HG03095 (cell line): Measurements from ENCODE around the gene FAM219B.

Source experiments
- ATAC-seq: cut with Tn5 transposase; IDR thresholded peaks from one replicate; pipeline ENCODE4 v1.9.1; 2021; ENCODE audit warnings: moderate library complexity; ENCODE audit not compliant: unreplicated experiment

Gene FAM219B

DNA sequence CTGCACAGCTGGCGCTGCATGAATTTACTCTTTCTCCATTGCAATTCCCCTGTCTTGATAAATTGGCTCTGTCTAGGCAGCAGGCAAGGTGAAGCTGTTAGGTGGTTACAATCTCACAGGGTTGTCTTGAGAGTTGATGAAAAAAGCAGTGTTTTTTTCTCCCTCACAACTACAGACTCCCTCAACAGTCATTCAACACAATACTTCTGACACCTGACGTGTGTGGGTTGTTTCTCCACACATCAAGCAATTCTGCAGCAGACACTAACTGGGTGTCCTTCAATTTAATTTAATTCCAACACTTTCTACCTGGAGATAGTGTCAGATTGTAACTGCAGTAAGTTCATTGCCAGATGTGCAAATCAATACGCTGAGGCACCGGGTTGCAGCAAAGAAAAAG is 28.4 kb downstream of the FAM219B start:
- no peak for ATAC-seq

DNA sequence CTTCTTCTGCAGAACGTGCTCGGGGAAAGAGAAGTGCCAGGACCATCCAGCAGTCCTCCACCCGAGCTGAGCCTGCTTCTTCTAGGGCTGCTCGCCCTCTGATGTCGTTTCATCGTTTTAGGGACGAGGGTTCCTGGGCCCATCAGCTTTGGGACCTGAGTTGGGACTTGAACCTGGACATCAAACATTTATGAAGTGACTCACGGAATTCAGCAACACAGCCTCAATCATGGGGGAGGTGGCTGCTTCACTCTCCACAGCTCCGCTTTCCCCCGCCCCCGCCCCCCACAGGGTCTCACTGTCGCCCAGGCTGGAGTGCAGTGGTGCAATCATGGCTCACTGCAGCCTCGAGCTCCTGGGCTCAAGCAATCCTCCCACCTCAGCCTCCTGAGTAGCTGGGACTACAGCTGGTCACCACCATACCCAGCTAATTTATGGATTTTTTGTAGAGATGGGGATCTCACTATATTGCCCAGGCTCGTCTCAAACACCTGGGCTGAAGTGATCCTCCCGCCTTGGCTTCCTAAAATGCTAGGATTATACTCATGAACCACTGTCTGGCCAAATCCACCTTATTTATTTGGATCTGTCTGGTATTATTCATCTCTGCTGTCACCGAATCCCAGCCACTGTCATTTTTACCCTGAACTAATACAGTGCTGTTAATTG is 32.8 kb downstream of the FAM219B start:
- no peak for ATAC-seq

- peak; percentile 63 for ATAC-seq
Observed at GRCh38 chr15:74873036-74873755, 33.5 kb downstream of the FAM219B start, which contains the start of gene SCAMP2. Gene SCAMP2 (minus strand): TSS chr15:74873365. CDS start chr15:74873255, 110 bp downstream.

DNA sequence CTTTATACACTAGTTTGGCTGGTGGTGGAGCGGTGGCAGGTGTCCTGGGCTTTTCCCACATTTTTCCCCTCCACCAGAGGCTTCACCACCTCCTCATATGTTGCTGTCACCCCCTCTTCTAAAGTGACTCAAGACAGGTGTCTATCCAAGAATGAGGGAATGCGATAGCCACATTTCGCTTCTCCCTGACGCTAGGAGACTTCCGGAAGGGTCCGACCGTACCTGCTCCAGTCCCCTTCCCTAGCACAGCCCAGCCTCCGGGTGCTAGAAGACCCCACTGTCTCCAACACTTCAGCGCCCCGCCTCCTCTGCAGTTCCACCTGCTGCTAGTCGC is 34.0 kb downstream of the FAM219B start:
- ATAC-seq, result no peak

DNA sequence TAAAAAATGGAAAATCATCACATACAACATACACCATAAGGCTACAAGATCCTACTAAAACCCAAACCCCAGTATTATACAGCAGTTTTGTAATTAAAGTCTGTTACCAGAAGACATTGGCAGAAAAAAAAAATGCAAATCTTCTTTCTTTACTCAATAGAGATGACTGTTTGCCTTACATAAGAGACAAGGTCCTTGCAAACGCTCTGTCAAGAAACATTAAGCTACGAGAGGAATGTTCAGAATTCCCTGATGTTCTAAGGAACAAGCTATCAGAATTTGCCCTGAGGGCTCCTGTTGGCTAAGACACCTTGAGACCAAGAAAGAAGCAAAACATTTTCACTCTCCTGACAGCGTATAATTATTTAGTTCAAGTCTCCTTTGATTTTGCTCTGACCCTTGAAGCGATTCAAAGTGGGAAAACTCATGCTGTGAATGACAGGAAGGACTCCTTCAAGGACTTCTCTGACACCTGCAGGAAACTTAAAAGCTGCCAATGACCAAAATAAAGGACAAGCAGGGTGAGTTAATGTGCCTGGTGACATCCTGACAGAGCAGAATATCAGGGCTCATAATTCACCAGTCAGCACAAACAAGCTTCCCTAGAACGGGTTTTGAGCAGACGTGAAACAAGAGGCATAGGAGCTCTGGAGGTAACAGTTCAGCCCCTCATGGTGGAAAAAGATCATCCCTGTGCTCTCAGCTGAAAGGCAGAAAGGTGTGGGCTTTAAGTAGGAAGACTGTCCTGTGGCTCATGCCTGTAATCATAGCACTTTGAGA is 36.0 kb downstream of the FAM219B start:
- no peak for ATAC-seq

- ATAC-seq, result peak; percentile 52
Observed at GRCh38 chr15:74869726-74870407, 36.8 kb downstream of the FAM219B start.

GRCh38 chr15:74869372-74869725 is 37.3 kb downstream of the FAM219B start:
- ATAC-seq, result no peak

DNA sequence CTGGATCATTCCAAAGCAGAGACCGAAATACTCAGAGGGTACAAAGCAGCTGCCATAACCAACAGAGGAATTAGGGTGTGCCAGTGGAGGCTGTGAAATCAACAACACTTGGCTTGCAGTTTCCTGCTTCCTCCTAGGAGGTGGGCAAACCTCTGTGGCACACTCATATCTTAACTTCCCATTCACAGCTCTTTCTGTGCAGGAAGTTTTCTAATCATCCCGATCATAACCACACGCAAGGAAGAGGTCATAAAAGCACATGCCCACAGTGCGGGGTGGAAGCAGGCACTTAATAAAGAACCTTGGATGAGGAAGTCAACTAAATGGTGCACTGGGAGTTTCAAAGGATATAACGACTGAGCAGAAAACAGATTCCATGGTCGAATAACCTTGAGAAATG is 38.6 kb downstream of the FAM219B start:
- ATAC-seq, result no peak

DNA sequence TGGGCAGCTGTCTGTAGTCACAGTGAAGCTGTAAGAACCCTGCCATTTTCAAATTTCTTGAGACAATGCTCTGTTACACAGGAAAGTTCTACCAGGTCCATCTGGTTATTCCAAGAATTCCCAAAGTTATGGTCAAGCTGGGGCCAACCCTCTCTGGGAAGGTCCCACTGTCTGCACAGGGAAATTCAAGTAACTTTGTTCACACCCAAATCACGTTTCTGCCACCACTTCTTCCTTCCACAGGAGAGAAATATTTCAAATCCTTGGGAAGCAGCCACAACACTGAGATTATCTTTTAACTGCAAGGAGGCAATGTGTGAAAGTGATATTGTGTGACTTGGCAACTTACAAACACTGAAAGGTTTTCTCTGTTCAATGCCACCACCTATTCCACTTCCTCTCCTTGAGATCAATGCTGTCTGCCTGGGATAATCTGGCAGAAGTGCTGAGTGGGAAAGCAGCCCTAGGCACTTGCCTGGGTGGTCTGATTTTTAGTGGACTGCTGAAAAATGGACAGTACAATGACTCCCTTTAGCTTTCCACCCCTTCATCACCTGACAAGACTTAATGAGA is 39.1 kb downstream of the FAM219B start:
- no peak for ATAC-seq

DNA sequence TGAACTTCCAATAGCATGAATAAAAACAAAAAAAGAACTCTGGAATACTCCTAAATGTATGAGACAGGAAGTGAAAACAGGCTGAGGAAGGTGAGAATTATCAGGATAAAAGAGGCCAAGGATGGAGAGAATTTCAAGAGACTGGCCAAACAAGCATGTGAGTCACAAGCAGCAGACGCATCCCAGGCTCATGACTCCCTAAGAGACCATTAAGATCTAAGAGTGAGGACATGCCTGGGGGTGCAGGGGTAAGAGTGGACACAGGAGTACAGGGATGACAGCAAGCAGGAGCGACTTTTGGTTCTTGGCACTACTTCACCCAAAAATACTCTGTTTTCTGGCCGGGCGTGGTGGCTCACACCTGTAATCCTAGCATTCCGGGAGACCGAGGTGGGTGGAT is 40.6 kb downstream of the FAM219B start:
- no peak for ATAC-seq

GRCh38 chr15:74865316-74865715 is 41.3 kb downstream of the FAM219B start:
- ATAC-seq, result no peak

- no peak for ATAC-seq
Observed at GRCh38 chr15:74864296-74864695, 42.4 kb downstream of the FAM219B start.

GRCh38 chr15:74863239-74864056 is 43.2 kb downstream of the FAM219B start:
- no peak for ATAC-seq

- ATAC-seq, result no peak
Observed at GRCh38 chr15:74858369-74858740, 48.3 kb downstream of the FAM219B start.

- ATAC-seq, result peak; percentile 4
Observed at GRCh38 chr15:74857671-74858368, 48.8 kb downstream of the FAM219B start.

- peak; percentile 72 for ATAC-seq
Observed at GRCh38 chr15:74857082-74857655, 49.5 kb downstream of the FAM219B start.

GRCh38 chr15:74856537-74856936 is 50.1 kb downstream of the FAM219B start:
- ATAC-seq, result no peak

DNA sequence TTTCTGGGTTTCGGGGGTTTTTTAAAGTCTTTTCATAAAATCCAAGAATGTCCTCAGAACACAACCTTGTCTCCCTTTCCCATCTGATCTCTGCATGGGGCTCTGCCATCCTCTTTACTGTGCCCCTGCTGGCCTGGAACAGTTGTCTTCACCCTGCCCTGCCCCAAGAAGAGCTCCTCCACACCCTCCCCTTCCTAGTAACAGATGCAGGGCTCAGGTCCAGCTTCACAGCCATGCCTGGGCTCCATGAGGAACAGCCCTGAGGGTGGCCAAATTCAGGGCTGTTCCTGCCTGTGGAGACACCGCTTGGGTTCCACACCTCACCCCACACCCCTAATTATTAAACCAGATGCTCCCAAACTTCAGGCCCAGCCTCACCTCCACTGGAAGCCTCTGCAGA is 50.8 kb downstream of the FAM219B start:
- ATAC-seq, result no peak

DNA sequence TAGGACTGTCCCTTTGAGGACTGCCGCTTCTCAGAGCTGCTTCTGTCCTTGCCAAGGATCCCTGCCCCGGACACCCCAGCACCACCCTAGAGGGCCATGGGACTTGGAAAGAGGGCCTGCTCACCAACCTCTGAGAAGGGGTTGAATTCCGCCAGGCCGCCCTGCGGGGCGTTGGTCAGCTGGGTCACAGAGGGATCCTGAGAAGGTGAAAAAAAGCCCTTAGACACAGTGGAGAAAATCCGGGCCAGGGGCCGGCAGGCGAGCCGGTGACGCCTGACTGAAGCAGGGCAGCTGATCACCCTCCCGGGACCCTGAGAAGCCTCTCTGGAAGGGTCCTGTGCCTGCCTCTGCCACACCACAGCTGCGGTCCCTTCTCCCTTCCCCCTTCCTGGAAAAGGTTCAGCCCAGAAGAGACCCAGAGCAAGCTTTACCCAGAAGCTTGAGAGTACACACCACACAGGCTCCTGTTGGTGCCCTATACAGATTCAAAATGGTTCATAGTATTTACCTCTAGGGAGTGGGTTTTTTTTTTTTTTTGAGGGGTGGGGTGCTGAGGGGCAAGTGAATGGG is 52.1 kb downstream of the FAM219B start:
- ATAC-seq, result no peak
